NCI-H446 treated with DMSO at 0.1 percent for 48 hours (cell line): ENCODE results near the gene RPS27L.

Source experiments
- DNase-seq: peaks from one replicate; lab custom pipeline; 2025; lab: John Stamatoyannopoulos, UW

The RPS27L gene

GRCh38 chr15:63188247-63188925 is 31.1 kb upstream of the RPS27L start:
- no peak for DNase-seq

GRCh38 chr15:63187589-63188226 is 30.4 kb upstream of the RPS27L start:
- DNase-seq = no peak

GRCh38 chr15:63186065-63186464 is 28.8 kb upstream of the RPS27L start:
- DNase-seq = no peak

- DNase-seq = no peak
These were observed 27.9 kb upstream of the RPS27L start for GRCh38 chr15:63185206-63185605.

GRCh38 chr15:63181648-63182047 is 24.4 kb upstream of the RPS27L start:
- DNase-seq = no peak

GRCh38 chr15:63180746-63181145 is 23.5 kb upstream of the RPS27L start:
- no peak for DNase-seq

GRCh38 chr15:63178034-63178433 is 20.8 kb upstream of the RPS27L start:
- DNase-seq = no peak

GRCh38 chr15:63176302-63176701 is 19.0 kb upstream of the RPS27L start:
- no peak for DNase-seq

GRCh38 chr15:63172851-63173451 is 15.7 kb upstream of the RPS27L start:
- DNase-seq = no peak

- DNase-seq = no peak
These were observed 15.1 kb upstream of the RPS27L start for GRCh38 chr15:63172376-63172775.

GRCh38 chr15:63169788-63170187 is 12.5 kb upstream of the RPS27L start:
- no peak for DNase-seq

- no peak for DNase-seq
These were observed 8.9 kb upstream of the RPS27L start for GRCh38 chr15:63166219-63166618.

GRCh38 chr15:63165166-63165859 is 8.0 kb upstream of the RPS27L start:
- DNase-seq = no peak

- no peak for DNase-seq
These were observed 5.9 kb upstream of the RPS27L start for GRCh38 chr15:63163217-63163616.

- no peak for DNase-seq
These were observed 3.4 kb upstream of the RPS27L start for GRCh38 chr15:63160638-63161037.

GRCh38 chr15:63157891-63158431 is 684 bp upstream of the RPS27L start:
- no peak for DNase-seq

GRCh38 chr15:63156755-63157117 is 541 bp downstream of the RPS27L start:
- DNase-seq = no peak

GRCh38 chr15:63156086-63156710 is 1.1 kb downstream of the RPS27L start:
- DNase-seq = no peak

- no peak for DNase-seq
These were observed 1.8 kb downstream of the RPS27L start for GRCh38 chr15:63155486-63155885.

- no peak for DNase-seq
These were observed 5.6 kb downstream of the RPS27L start for GRCh38 chr15:63151665-63152064.

- DNase-seq = no peak
These were observed 10.6 kb downstream of the RPS27L start for GRCh38 chr15:63146684-63147083.

GRCh38 chr15:63145426-63145825 is 11.9 kb downstream of the RPS27L start:
- DNase-seq = no peak
